Common myeloid progenitor, CD34-positive (primary cell): ENCODE data around the gene NBPF3.
"Not testable (repeated sequence)": the region's sequence is repeated elsewhere in the genome, so short reads cannot be mapped to it uniquely, and the experiment has no call there.

Source experiments
- CTCF ChIA-PET: fragments of 350-600 bp; sonication (Branson Sonifier 250); formaldehyde crosslinking; loops from one replicate; lab custom pipeline; 2021; ENCODE audit warnings: antibody characterized with exemption; lab: Charles Lee
- POLR2A ChIA-PET: fragments of 350-600 bp; sonication (Branson Sonifier 250); formaldehyde crosslinking; loops from one replicate; lab custom pipeline; 2021; ENCODE audit warnings: antibody characterized with exemption; lab: Charles Lee
- DNase-seq, 3 donors: peaks; one replicate each; pipeline versions ENCODE4 v3.0.0 to v3.0.0-alpha.2; 2013
- H3K27ac ChIP-seq, 2 experiments: 1 replicate in 1 of 2; 2 replicates in 1 of 2; pipeline ENCODE4 v1.7.0; 2013; ENCODE audit warnings: inconsistent platforms in 2 of 2, low read length in 2 of 2, mild to moderate bottlenecking in 2 of 2, low read depth in 1 of 2, moderate library complexity in 1 of 2; ENCODE audit not compliant: severe bottlenecking in 2 of 2, insufficient read depth in 1 of 2, poor library complexity in 1 of 2
- H3K27me3 ChIP-seq, 5 experiments: replicated peaks in 2 of 5; 1 replicate in 3 of 5; 2 replicates in 2 of 5; pipeline versions ENCODE4 v1.6.1 to v1.7.0; 2013; ENCODE audit warnings: low read length in 4 of 5, mild to moderate bottlenecking in 2 of 5, moderate library complexity in 2 of 5, inconsistent platforms in 1 of 5; ENCODE audit not compliant: insufficient read depth in 5 of 5, control insufficient read depth in 4 of 5
- H3K36me3 ChIP-seq, 4 experiments: 1 replicate in 2 of 4; 2 replicates in 2 of 4; pipeline versions ENCODE4 v1.6.1 to v1.7.0; 2013; ENCODE audit warnings: low read length in 3 of 4, control low read depth in 1 of 4, mild to moderate bottlenecking in 1 of 4; ENCODE audit not compliant: control insufficient read depth in 4 of 4, insufficient read depth in 4 of 4
- H3K4me1 ChIP-seq, 4 experiments: 1 replicate in 3 of 4; 2 replicates in 1 of 4; pipeline versions ENCODE4 v1.6.1 to v1.7.1; 2013; ENCODE audit warnings: low read length in 3 of 4, mild to moderate bottlenecking in 3 of 4, control low read depth in 1 of 4, inconsistent platforms in 1 of 4, moderate library complexity in 1 of 4; ENCODE audit not compliant: control insufficient read depth in 4 of 4, insufficient read depth in 4 of 4; ENCODE audit errors: control extremely low read depth in 1 of 4
- H3K4me3 ChIP-seq, 7 experiments: 1 replicate in 4 of 7; 2 replicates in 3 of 7; pipeline versions ENCODE4 v1.5.1 to v1.7.0; 2013; ENCODE audit warnings: mild to moderate bottlenecking in 7 of 7, low read length in 6 of 7, moderate library complexity in 6 of 7, inconsistent platforms in 2 of 7, low read depth in 2 of 7, control low read depth in 1 of 7; ENCODE audit not compliant: insufficient read depth in 4 of 7, control insufficient read depth in 1 of 7; ENCODE audit errors: extremely low read depth in 1 of 7
- H3K9me3 ChIP-seq, 5 experiments: 1 replicate in 4 of 5; 2 replicates in 1 of 5; pipeline versions ENCODE4 v1.6.1 to v1.7.1; 2013; ENCODE audit warnings: low read length in 4 of 5, mild to moderate bottlenecking in 2 of 5, inconsistent platforms in 1 of 5, low read depth in 1 of 5, moderate library complexity in 1 of 5; ENCODE audit not compliant: control insufficient read depth in 4 of 5, insufficient read depth in 2 of 5; ENCODE audit errors: control extremely low read depth in 1 of 5
- WGBS: methylation state at CpG from one replicate; pipeline ENCODE4 v1.1.5; 2013; ENCODE audit not compliant: insufficient coverage; 5-methylcytosine and 5-hydroxymethylcytosine counted together

The NBPF3 gene

GRCh38 chr1:21438646-21439312 is 1.2 kb upstream of the NBPF3 start:
- CTCF ChIA-PET = interaction anchor here (1.3 kb wide), 1 partner anchor 31 kb away, joined by 4 read pairs; no protein-coding TSS in a partner anchor
- H3K27me3 ChIP-seq = peaks cover 0 to 31% (median 4%) of the 10 kb centered on the region in 5 experiments
- H3K4me3 ChIP-seq, DNase-seq, POLR2A ChIA-PET, H3K27ac ChIP-seq, H3K36me3 ChIP-seq, H3K9me3 ChIP-seq: not testable (repeated sequence)
- H3K4me1 ChIP-seq = peaks cover 0 to 24% (median 8%) of the 10 kb centered on the region in 4 experiments
- WGBS = 94% methylated on average over 12 of the region's 12 CpGs

- no peaks in the 10 kb centered on the region for H3K9me3 ChIP-seq
- CTCF ChIA-PET = no interaction called here
- POLR2A ChIA-PET = no interaction called here
- WGBS = 35% methylated on average over 6 of the region's 7 CpGs
- H3K4me3 ChIP-seq = peak overlapping the region in 6 of 7 experiments; percentile 70 to 84 (median 80)
- H3K36me3 ChIP-seq = no peaks in the 10 kb centered on the region
- H3K4me1 ChIP-seq = peaks cover 0 to 24% (median 8%) of the 10 kb centered on the region in 4 experiments
- no peak for DNase-seq
- H3K27me3 ChIP-seq = peaks cover 0 to 31% (median 4%) of the 10 kb centered on the region in 5 experiments
- no peak overlapping the region for H3K27ac ChIP-seq
These were observed 604 bp upstream of the NBPF3 start for GRCh38 chr1:21439345-21439720.

GRCh38 chr1:21440630-21441125 is 741 bp downstream of the NBPF3 start:
- H3K27ac ChIP-seq, POLR2A ChIA-PET, H3K36me3 ChIP-seq, H3K9me3 ChIP-seq, CTCF ChIA-PET: not testable (repeated sequence)
- Histone ChIP-seq H3K27me3 (peaks cover 0 to 24% (median 2%) of the 10 kb centered on the region in 5 experiments), H3K4me3 (peak overlapping the region in 6 of 7 experiments; percentile 37 to 84 (median 76)), H3K4me1 (peaks cover 0 to 24% (median 8%) of the 10 kb centered on the region in 4 experiments)
- WGBS = 16% methylated on average over 20 of the region's 21 CpGs
- DNase-seq = peak in 2 of 3 donors; percentile 47 to 61

- H3K27ac ChIP-seq, DNase-seq, CTCF ChIA-PET, H3K4me3 ChIP-seq, H3K9me3 ChIP-seq, H3K27me3 ChIP-seq, POLR2A ChIA-PET, H3K36me3 ChIP-seq: not testable (repeated sequence)
- no CpG with 5 or more reads among the region's 2 CpGs for WGBS
- H3K4me1 ChIP-seq = peaks cover 2 to 11% (median 10%) of the 10 kb centered on the region in 4 experiments
These were observed 6.7 kb downstream of the NBPF3 start for GRCh38 chr1:21446647-21447046.

GRCh38 chr1:21447311-21447710 is 7.4 kb downstream of the NBPF3 start:
- CTCF ChIA-PET = no interaction called here
- peaks cover 0 to 3% (median 2%) of the 10 kb centered on the region in 4 experiments for H3K36me3 ChIP-seq
- no peak overlapping the region for H3K4me3 ChIP-seq
- no peak for DNase-seq
- H3K27me3 ChIP-seq = no peaks in the 10 kb centered on the region
- H3K9me3 ChIP-seq = no peaks in the 10 kb centered on the region
- peaks cover 2 to 13% (median 10%) of the 10 kb centered on the region in 4 experiments for H3K4me1 ChIP-seq
- WGBS = 100% methylated on average over 1 of the region's 5 CpGs
- no peak overlapping the region for H3K27ac ChIP-seq
- POLR2A ChIA-PET = no interaction called here

- POLR2A ChIA-PET = interaction anchor here (0.8 kb wide), 1 partner anchor 36 kb away, joined by 3 read pairs; no protein-coding TSS in a partner anchor
- WGBS = 0% methylated on average over 1 of the region's 1 CpG
- no peak overlapping the region for H3K27ac ChIP-seq
- CTCF ChIA-PET = interaction anchor here (1.2 kb wide), 1 partner anchor 18 kb away, joined by 4 read pairs; no protein-coding TSS in a partner anchor
- H3K4me3 ChIP-seq = no peak overlapping the region
- H3K36me3 ChIP-seq = peaks cover 0 to 3% (median 2%) of the 10 kb centered on the region in 4 experiments
- H3K9me3 ChIP-seq = no peaks in the 10 kb centered on the region
- H3K4me1 ChIP-seq = peaks cover 2 to 37% (median 29%) of the 10 kb centered on the region in 4 experiments
- DNase-seq = peak in 2 of 3 donors; percentile 70 to 75
- H3K27me3 ChIP-seq = no peaks in the 10 kb centered on the region
These were observed 10.0 kb downstream of the NBPF3 start for GRCh38 chr1:21449906-21450305.

- WGBS = no CpG with 5 or more reads among the region's 1 CpG
- DNase-seq = no peak
- Histone ChIP-seq H3K9me3 (no peaks in the 10 kb centered on the region), H3K36me3 (peaks cover 0 to 3% (median under 1%) of the 10 kb centered on the region in 4 experiments), H3K4me3 (no peak overlapping the region), H3K27ac (no peak overlapping the region), H3K4me1 (peaks cover 2 to 37% (median 29%) of the 10 kb centered on the region in 4 experiments), H3K27me3 (no peaks in the 10 kb centered on the region)
- CTCF ChIA-PET = no interaction called here
- POLR2A ChIA-PET = no interaction called here
These were observed 11.3 kb downstream of the NBPF3 start for GRCh38 chr1:21451212-21451611.
